Activated CD8-positive, alpha-beta T cell treated with anti-CD3 and anti-CD28 coated beads for 36 hours (primary cell): Measurements from ENCODE around the gene ATE1. TPM values are rescaled to one million over a fixed set of nuclear protein-coding genes. Genes with fewer than 3 reads are reported as not detected.

ENCODE experiments used
- ATAC-seq: fragments of 200-7000 bp; cut with Tn5 transposase; one replicate; pipeline ENCODE4 v1.10.0; 2021; ENCODE audit warnings: mild to moderate bottlenecking, moderate library complexity
- CTCF ChIA-PET: fragments of 350-600 bp; sonication (Branson Sonifier 250); formaldehyde crosslinking; loops from one replicate; lab custom pipeline; 2021; ENCODE audit warnings: antibody characterized with exemption; lab: Charles Lee
- POLR2A ChIA-PET: fragments of 350-600 bp; sonication (Branson Sonifier 250); formaldehyde crosslinking; loops from one replicate; lab custom pipeline; 2021; ENCODE audit warnings: antibody characterized with exemption; lab: Charles Lee
- DNase-seq: peaks from one replicate; pipeline ENCODE4 v3.0.0-alpha.2; 2020
- H3K27ac Mint-ChIP-seq: one replicate; pipeline ENCODE4 v1.8.0; 2021; ENCODE audit warnings: mild to moderate bottlenecking, mixed read lengths
- H3K27me3 Mint-ChIP-seq: one replicate; pipeline ENCODE4 v1.8.0; 2021; ENCODE audit warnings: mixed read lengths
- H3K36me3 Mint-ChIP-seq: one replicate; pipeline ENCODE4 v1.8.0; 2021; ENCODE audit warnings: low read depth, mixed read lengths
- H3K4me1 Mint-ChIP-seq: one replicate; pipeline ENCODE4 v1.8.0; 2021; ENCODE audit warnings: low read depth, mixed read lengths
- H3K4me3 Mint-ChIP-seq: one replicate; pipeline ENCODE4 v1.8.0; 2021; ENCODE audit warnings: mild to moderate bottlenecking, moderate library complexity, mixed read lengths
- H3K9me3 Mint-ChIP-seq: one replicate; pipeline ENCODE4 v1.8.0; 2021; ENCODE audit warnings: mixed read lengths
- intact Hi-C: fragments of 100-400 bp; cut with micrococcal nuclease; formaldehyde crosslinking; loops from one replicate; pipeline ENCODE4 v1.10.0; 2022
- total RNA-seq, 2 experiments: library from RNA; stranded (reverse); gene quantifications; one replicate each; pipeline ENCODE4 v1.2.3, GENCODE V29; 2021
- TF ChIP-seq, protein P1 (sequence below): fragments of 200-600 bp; IDR thresholded peaks from one replicate; pipeline ENCODE4 v1.8.0; 2022; ENCODE audit warnings: antibody characterized with exemption, mild to moderate bottlenecking

Gene ATE1
- total RNA-seq, 2 experiments from 2014 or later = 18.0 to 19.2 TPM

DNA sequence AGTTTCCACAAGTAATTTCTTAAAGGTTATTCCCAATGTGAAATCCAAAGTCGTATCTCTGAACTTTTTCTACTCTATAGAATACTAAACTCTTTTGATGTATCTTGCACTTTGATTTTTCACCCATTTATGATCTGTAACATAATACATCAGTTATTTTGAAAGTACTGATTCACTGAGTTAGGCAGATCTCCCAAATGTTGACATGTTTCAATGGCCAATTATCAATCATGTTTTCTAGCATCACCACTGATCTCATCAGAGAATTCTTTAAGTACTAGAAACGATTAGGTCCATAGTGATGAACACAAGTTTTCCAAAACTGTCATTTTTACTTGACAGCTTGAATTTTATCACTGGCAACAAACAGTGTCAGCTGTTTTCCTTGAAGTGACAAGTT lies 119.0 kb downstream of the ATE1 start:
- DNase-seq (no peak), ATAC-seq (no peak)
- intact Hi-C loops = no loop called here
- Mint-ChIP-seq H3K27ac (no peak overlapping the region), H3K4me1 (no peaks in the 10 kb centered on the region), H3K36me3 (no peaks in the 10 kb centered on the region), H3K9me3 (no peaks in the 10 kb centered on the region), H3K4me3 (no peak overlapping the region), H3K27me3 (no peaks in the 10 kb centered on the region)
- ChIA-PET CTCF (interaction anchor here (3.2 kb wide), 1 partner anchor 14 kb away, joined by 9 read pairs; no protein-coding TSS in a partner anchor), POLR2A (no interaction called here)
- TF ChIP-seq, protein P1, sequence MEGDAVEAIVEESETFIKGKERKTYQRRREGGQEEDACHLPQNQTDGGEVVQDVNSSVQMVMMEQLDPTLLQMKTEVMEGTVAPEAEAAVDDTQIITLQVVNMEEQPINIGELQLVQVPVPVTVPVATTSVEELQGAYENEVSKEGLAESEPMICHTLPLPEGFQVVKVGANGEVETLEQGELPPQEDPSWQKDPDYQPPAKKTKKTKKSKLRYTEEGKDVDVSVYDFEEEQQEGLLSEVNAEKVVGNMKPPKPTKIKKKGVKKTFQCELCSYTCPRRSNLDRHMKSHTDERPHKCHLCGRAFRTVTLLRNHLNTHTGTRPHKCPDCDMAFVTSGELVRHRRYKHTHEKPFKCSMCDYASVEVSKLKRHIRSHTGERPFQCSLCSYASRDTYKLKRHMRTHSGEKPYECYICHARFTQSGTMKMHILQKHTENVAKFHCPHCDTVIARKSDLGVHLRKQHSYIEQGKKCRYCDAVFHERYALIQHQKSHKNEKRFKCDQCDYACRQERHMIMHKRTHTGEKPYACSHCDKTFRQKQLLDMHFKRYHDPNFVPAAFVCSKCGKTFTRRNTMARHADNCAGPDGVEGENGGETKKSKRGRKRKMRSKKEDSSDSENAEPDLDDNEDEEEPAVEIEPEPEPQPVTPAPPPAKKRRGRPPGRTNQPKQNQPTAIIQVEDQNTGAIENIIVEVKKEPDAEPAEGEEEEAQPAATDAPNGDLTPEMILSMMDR = no peak

DNA sequence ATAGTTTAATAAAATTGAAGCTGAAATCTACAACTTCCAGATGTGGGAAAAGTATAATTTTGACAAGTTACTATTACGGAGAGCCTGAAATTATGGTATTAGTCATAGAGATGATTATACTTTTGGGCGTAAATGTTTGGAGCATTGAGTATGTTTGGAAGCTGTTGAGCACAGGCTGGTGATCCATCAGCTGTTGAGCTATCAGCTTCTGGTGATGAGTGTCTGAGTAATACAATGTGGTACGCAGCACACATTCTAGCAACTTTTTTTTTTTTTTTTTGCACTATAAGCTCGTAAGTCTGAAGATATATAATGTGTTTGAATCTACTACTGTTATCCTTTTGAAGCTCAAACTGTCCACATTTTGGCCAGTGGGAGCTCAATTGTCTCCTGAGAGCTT lies 123.4 kb downstream of the ATE1 start:
- TF ChIP-seq, protein P1 = no peak
- H3K36me3 Mint-ChIP-seq = peaks cover 1% of the 10 kb centered on the region
- DNase-seq = no peak
- H3K4me3 Mint-ChIP-seq = no peak overlapping the region
- intact Hi-C loops = no loop called here
- no peaks in the 10 kb centered on the region for H3K27me3 Mint-ChIP-seq
- ATAC-seq = no peak
- H3K4me1 Mint-ChIP-seq = no peaks in the 10 kb centered on the region
- no peaks in the 10 kb centered on the region for H3K9me3 Mint-ChIP-seq
- ChIA-PET POLR2A (no interaction called here), CTCF (no interaction called here)
- no peak overlapping the region for H3K27ac Mint-ChIP-seq

DNA sequence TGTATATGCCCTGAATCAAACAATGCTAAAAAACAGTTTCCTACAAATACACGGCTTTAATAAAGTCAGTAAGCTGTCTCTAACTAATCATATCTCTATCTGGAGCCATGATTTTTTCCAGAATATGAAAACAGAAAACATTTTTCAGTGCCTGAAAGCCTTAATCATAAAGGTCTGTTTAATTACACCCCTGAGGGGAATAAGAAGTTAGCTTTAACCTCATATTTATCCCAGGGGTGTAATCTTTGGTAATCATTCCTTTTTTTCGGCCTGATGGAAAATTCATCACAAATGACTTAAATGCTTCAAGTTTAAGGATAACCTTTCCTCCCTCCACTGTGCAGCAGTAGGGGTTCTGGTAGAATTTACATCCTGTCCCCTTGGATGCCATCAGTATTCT lies 124.2 kb downstream of the ATE1 start:
- no peaks in the 10 kb centered on the region for H3K4me1 Mint-ChIP-seq
- H3K27me3 Mint-ChIP-seq = no peaks in the 10 kb centered on the region
- no peak overlapping the region for H3K27ac Mint-ChIP-seq
- TF ChIP-seq, protein P1 = no peak
- H3K4me3 Mint-ChIP-seq = no peak overlapping the region
- peaks cover 1% of the 10 kb centered on the region for H3K36me3 Mint-ChIP-seq
- no peak for DNase-seq
- CTCF ChIA-PET = no interaction called here
- no peaks in the 10 kb centered on the region for H3K9me3 Mint-ChIP-seq
- POLR2A ChIA-PET = no interaction called here
- intact Hi-C loops = no loop called here
- ATAC-seq = no peak

DNA sequence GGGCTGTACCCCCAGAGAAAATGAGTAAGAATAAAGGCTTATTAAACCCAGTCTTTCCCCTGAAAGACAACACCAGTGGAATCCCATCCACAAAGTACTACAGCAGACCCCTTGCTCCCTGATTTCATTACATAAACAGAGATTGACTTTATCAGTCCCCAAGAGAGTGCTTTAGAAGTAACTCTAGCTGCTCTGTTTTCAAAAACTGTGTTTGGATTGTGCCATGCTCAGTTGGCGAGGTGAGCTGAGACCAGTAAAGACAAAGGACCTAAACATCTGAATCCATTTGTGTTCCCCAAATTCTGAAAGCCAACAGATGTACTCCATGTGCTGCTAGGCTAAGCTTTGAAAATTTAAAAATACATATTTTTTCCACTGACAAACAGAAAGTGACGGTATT lies 127.0 kb downstream of the ATE1 start:
- H3K36me3 Mint-ChIP-seq = peaks cover 1% of the 10 kb centered on the region
- H3K4me1 Mint-ChIP-seq = peaks cover 2% of the 10 kb centered on the region
- no peak overlapping the region for H3K4me3 Mint-ChIP-seq
- ChIA-PET POLR2A (no interaction called here), CTCF (no interaction called here)
- no peak for DNase-seq
- no peaks in the 10 kb centered on the region for H3K9me3 Mint-ChIP-seq
- H3K27me3 Mint-ChIP-seq = no peaks in the 10 kb centered on the region
- intact Hi-C loops = no loop called here
- no peak for ATAC-seq
- TF ChIP-seq, protein P1 = no peak
- no peak overlapping the region for H3K27ac Mint-ChIP-seq

DNA sequence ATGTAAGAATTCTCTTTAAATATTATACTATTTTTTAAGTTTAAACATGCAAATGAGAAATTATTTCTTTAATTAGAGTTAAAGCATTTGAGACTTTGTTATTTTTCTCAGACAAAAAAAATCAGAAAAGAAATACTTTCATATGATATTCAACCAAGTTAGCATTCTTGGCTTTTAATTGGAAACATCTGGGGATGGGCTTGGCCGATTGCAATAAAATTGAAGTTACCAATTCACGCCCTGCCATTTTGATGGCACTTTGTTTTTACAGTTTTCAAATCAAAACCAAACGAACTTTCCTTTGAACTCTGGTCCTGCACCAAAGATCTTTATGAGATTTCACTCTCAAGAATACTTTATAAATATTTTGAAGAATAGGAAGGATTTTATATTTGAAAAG lies 127.7 kb downstream of the ATE1 start:
- no peak for ATAC-seq
- ChIA-PET POLR2A (no interaction called here), CTCF (interaction anchor here (1.4 kb wide), 1 partner anchor 101 kb away, joined by 4 read pairs; no protein-coding TSS in a partner anchor)
- intact Hi-C loops = no loop called here
- TF ChIP-seq, protein P1 = no peak
- no peak overlapping the region for H3K4me3 Mint-ChIP-seq
- H3K4me1 Mint-ChIP-seq = peaks cover 2% of the 10 kb centered on the region
- no peak overlapping the region for H3K27ac Mint-ChIP-seq
- DNase-seq = no peak
- H3K27me3 Mint-ChIP-seq = no peaks in the 10 kb centered on the region
- H3K9me3 Mint-ChIP-seq = no peaks in the 10 kb centered on the region
- peaks cover 1% of the 10 kb centered on the region for H3K36me3 Mint-ChIP-seq
